GM18861 (cell line): ENCODE results near the gene PRR33.

ENCODE experiments used
- ATAC-seq: cut with Tn5 transposase; IDR thresholded peaks from one replicate; pipeline ENCODE4 v1.9.1; 2021; ENCODE audit not compliant: unreplicated experiment

PRR33 gene

DNA sequence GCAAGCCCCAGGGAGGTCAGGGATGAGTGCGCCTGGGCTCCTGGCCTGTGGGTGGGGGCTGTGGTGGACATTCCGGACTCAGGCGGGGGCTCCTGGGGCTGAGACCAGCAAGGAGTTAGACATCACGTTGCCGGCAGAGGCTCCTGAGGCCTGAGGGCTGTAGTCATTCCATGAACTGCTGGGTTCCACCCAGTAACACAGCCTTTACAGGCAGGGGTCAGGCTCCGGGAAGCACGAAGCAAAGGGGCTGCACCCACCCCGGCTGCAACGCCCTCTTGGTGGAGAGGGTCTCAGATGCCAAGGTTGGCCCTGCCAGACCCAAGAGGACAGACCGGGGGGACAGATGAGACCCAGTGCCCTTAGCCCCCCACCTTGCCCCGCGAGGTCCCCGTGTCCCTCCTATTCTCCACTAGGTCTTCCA lies 36.8 kb upstream of the PRR33 start:
- ATAC-seq, result no peak

GRCh38 chr11:1927848-1928469 lies 36.3 kb upstream of the PRR33 start:
- ATAC-seq, result no peak

- ATAC-seq, result no peak
Measured at GRCh38 chr11:1927026-1927847, 35.5 kb upstream of the PRR33 start.

- no peak for ATAC-seq
Measured at GRCh38 chr11:1926156-1927025, 34.7 kb upstream of the PRR33 start.

DNA sequence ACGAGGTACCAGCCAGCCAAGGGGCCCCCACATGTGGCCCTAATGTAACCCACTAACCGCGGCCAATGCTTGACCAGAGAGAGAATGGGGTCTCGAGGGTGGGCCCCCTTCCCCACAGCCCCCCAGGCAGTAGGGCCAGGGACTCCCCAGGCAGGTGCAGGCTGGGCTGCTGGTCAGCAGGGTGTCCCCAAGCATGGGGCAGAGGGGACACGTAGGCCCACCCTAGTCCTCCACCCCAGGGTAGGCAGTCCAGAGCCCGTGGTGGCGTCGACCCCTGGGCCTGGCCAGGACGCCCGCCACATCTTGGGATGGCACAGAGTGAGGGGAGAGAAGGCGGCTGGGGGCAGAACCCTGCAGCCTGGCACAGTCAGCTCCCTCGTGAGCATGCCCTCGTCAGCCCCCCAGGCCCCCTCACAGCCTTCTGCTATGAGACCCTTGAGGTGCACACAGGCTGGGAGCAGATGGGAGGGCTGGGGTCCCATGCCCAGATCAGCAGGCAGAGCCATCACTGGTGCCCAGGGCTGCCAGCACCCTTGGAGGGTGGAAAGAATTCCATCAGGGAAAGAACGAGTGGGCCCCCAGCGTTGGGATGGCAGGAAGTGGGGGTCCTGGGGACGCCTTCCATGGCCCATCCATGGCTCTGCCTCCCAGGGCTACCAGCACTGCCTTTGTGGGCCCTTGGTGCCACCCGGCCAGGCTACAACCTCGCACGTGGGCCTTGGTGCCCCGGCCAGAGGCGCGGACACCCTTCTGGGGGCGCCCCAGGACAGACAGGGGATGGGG lies 33.9 kb upstream of the PRR33 start:
- ATAC-seq, result no peak

DNA sequence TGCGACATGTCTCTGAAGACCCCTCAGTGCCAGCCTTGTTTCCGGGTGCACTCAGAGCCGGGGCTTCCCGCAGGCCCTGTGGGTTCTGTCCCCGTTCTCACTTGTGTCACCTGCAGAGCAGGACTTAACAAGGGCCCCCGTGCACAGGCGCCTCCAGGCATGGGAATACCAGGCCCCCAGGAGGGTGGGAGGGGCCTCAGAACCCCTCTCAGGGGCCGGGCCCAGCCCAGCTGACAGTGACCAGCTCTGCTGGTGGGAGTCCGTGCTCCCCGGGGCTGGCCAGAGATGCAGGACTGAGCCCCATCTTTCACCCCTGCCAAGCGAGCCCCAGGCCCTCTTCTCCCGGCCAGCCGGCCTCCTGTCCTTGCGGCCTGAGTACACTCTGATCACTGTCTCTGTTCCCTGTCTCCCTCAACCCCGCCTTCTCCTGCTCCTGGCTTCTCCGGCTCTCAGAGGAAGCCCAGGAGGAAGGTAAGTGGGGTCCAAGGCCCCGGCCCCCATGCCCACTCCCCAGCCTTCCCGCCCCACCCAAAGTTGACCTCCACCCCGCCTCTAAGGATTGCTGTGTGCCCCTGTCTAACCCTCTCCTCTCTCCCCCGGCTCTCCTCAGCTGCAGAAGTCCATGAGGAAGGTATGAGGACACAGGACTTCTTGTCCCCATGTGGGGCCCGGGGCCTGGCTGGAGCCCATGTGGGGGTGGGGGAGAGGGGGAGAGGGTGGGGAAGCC lies 33.1 kb upstream of the PRR33 start:
- no peak for ATAC-seq

DNA sequence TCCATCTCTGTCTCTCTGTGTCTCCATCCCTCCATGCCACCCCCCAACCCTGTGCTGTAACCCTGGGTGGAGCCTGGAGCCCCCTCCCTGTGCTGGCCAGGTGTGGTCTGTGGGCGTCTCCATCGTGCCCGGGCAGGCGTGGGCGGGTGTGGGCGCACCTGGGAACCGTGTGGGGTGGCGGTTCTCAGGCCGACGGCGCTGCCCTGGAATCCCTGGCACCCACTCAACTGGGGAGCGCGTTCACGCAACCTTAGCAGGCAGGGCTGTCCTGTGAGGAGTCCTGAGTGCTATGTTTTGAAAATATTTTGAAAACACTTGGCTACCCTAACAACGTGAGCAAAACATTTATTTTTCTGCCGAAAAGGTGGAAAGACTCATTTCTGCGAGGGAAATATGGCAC lies 32.5 kb upstream of the PRR33 start:
- no peak for ATAC-seq

DNA sequence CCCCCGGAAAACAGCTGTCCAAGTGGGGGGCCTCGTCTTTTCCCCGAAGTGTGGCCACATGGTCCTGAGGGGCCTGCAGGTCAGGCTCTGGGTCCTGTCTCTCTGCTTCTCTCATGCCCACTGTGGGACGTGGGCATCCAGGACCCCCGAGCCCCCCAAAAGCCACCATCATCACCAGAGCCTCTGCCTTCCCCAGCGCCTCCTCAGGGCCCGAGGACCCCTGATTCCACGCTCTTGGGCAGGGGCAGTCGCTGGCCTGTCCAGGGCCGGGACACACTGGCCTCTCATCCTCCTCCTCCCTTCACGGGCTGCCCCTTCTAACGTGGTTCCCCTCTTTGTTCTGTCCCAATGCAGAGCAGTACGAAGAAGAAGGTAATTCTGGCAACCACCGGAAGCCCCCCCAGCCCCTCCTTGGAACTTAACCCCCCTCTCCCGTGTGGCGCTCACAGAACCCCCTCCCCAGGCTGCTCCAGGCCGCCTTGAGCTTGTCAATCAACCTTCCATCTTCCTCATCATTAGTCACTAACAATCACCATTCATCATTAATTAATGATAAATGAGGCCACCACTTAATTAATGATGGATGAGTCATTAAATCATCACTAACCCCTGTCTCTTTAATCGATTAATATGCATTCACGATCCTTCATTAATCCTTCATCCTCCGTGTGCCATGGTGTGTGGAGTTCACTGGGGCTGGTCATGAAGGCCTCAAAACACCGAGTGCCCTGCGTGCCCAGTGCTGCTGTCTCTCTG lies 31.7 kb upstream of the PRR33 start:
- ATAC-seq, result no peak

DNA sequence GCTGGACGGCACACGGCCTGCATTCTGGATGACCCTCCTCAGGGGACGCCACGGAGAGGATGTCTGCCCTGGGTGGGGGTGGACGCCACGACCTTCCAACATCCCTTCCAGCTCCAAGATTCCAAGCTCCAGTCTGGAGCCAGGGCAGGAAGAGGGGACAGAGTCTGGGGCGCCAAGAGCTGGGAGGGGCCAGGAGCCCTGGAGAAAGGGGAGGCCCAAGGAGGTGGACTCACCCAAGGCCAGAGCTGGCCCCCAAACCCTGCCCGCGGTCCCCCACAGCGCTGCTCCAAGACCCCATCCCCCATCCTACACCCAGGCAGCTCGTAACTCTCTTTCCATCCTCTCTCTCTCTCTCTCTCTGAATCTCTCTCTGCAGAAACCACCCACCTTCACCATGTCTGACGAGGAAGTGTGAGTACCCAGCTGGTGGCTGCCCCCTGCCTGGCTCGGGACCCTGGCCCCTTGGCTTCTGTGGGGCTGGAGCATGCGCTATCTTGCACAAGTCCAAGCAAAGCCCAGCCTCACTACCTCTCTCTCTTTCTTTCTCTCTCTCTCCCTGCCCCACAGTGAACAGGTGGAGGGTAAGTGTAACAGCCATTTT lies 30.9 kb upstream of the PRR33 start:
- no peak for ATAC-seq

DNA sequence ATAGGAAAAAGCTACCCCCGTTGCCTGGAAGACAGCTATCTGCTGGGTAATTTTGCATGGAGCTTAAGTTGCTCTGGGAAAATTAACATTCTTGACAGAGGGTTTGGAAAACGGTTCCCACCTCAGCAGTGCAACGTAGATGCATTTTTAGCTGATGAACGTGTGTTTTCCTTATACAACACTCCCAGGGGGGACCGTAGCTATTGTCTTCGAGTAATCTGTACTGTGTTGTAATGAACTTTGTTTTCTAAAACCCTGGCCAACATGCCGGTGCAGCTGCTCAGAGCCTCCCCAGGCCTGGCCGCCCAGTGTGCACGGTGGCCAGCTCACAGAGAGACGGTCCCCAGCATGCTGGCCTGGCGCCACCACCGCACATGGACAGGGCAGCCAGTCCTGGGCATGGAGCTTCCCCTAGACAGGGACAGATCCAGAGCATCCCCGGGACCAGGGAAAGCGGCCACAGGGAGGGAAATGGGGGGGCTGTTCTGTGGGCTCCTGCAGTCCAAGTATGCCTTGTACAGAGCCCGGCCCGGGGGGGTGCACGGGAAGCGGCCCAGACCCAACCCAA lies 30.0 kb upstream of the PRR33 start:
- no peak for ATAC-seq

DNA sequence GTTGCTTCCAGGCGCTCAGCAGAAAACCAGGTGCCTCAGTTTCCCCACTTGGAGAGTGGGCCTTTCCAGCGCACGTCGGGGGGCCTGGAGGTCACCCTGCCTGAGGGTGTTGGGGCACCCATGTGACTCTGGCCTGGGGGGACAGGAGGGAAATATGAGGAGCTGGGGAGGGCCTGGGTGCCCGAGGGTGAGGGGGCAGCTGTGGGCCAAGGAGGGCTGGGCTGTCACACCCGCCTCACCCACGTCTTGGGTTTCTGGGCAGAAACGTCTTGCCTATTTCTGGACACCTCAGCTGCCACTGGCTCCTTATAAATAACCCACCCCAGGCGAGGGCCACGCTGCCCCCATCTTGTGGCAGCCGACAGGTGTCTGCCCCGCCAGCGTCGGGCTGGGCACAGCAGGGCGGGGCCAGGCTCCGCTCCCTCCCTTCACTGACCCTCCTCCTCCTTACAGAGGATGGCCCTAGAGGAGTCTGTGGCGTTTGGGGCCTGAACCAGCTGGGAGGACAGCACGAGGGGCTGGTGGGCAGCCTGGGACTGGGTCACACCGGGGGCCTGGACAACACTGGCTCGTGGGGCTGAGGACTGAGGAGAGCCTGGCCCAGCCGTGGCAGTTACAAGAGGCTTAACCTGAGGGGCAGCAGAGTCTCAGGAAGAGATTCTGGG lies 29.3 kb upstream of the PRR33 start:
- ATAC-seq, result no peak

GRCh38 chr11:1920128-1920908 lies 28.6 kb upstream of the PRR33 start:
- ATAC-seq, result no peak

DNA sequence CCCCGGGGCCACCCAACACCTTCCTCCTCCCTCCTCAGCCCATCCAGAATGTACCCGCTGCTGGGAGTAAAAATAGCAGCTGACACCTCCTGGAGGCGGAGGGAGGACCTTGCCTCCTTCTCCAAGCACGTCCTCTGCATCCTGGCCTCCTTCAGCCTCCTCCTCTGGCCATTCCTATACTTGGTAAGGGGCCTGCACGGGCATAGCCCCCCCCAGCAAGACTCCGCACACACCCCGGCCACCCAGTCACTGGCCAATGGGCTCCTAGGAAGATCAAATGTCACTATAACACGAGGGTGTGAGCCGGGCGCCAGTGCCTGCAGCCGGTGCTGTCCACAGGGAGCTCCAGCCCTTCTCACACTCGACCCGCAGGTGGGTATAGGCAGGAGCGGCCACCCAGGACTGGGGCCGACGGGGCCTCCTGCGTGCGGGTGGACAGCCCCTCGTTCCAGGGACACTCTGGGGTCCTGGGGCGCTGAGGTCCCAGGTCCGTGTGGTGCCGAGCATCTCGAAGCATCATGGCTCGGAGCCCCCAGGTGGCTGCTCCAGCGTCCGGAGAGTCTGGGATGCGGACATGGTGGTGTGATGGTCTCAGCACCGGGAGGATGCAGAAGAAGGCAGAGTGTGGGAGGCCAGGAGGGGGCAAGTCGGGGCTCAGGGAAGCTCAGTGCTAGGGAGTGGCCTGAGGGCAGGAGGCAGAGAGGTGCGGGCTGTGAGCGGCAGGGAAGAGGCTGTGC lies 27.9 kb upstream of the PRR33 start, which contains the start of gene TNNT3:
Gene TNNT3, plus strand, starts transcription at position 313 of the 737 bp plus-strand sequence. CDS start 3,172 bp downstream, outside the sequence.
- no peak for ATAC-seq

- ATAC-seq, result no peak
Measured at GRCh38 chr11:1918436-1919315, 27.0 kb upstream of the PRR33 start.

GRCh38 chr11:1917523-1918435 lies 26.1 kb upstream of the PRR33 start:
- no peak for ATAC-seq
